NCI-H2029 (cell line): Measurements from ENCODE around the gene KIF3C.
"Not testable (repeated sequence)": the region's sequence is repeated elsewhere in the genome, so short reads cannot be mapped to it uniquely, and the experiment has no call there.

Experiments used
- DNase-seq: peaks from one replicate; lab custom pipeline; 2025; lab: John Stamatoyannopoulos, UW

The KIF3C gene

GRCh38 chr2:25999406-25999805, 17.1 kb upstream of the KIF3C start:
- not testable (repeated sequence) for DNase-seq

- DNase-seq = not testable (repeated sequence)
Observed at GRCh38 chr2:25998816-25999383, 16.6 kb upstream of the KIF3C start.

GRCh38 chr2:25996844-25997243, 14.5 kb upstream of the KIF3C start:
- no peak for DNase-seq

GRCh38 chr2:25994509-25994908, 12.2 kb upstream of the KIF3C start:
- DNase-seq = no peak

GRCh38 chr2:25993049-25993448, 10.8 kb upstream of the KIF3C start:
- no peak for DNase-seq

GRCh38 chr2:25992556-25992955, 10.3 kb upstream of the KIF3C start:
- DNase-seq = no peak

- DNase-seq = no peak
Observed at GRCh38 chr2:25991965-25992364, 9.7 kb upstream of the KIF3C start.

- no peak for DNase-seq
Observed at GRCh38 chr2:25989154-25989553, 6.9 kb upstream of the KIF3C start.

- DNase-seq = no peak
Observed at GRCh38 chr2:25988134-25988533, 5.8 kb upstream of the KIF3C start.

GRCh38 chr2:25983735-25984134, 1.4 kb upstream of the KIF3C start:
- no peak for DNase-seq

- no peak for DNase-seq
Observed at GRCh38 chr2:25982968-25983280, 627 bp upstream of the KIF3C start.

- no peak for DNase-seq
Observed at GRCh38 chr2:25981596-25982272, 563 bp downstream of the KIF3C start.

GRCh38 chr2:25980951-25981350, 1.3 kb downstream of the KIF3C start:
- DNase-seq = no peak

GRCh38 chr2:25980076-25980887, 2.0 kb downstream of the KIF3C start:
- DNase-seq = no peak

GRCh38 chr2:25979001-25979400, 3.3 kb downstream of the KIF3C start:
- DNase-seq = no peak

- DNase-seq = no peak
Observed at GRCh38 chr2:25977768-25978167, 4.5 kb downstream of the KIF3C start.

- DNase-seq = no peak
Observed at GRCh38 chr2:25976983-25977741, 5.1 kb downstream of the KIF3C start.

GRCh38 chr2:25972049-25972823, 10.1 kb downstream of the KIF3C start:
- no peak for DNase-seq

GRCh38 chr2:25971596-25971995, 10.7 kb downstream of the KIF3C start:
- no peak for DNase-seq

- DNase-seq = no peak
Observed at GRCh38 chr2:25966531-25967270, 15.6 kb downstream of the KIF3C start.

- DNase-seq = no peak
Observed at GRCh38 chr2:25964891-25965290, 17.4 kb downstream of the KIF3C start.
